Activated naive CD4-positive, alpha-beta T cell treated with anti-CD3 and anti-CD28 coated beads, Interleukin-2, amount 50 U/mL, for 24 hours (primary cell): ENCODE data around the gene IQCE.

Experiments used
- H3K27ac Mint-ChIP-seq: one replicate; pipeline ENCODE4 v1.8.0; 2021; ENCODE audit warnings: mild to moderate bottlenecking, mixed read lengths
- H3K27me3 Mint-ChIP-seq: one replicate; pipeline ENCODE4 v1.8.0; 2021; ENCODE audit warnings: mixed read lengths
- H3K36me3 Mint-ChIP-seq: one replicate; pipeline ENCODE4 v1.8.0; 2021; ENCODE audit warnings: mixed read lengths
- H3K4me1 Mint-ChIP-seq: one replicate; pipeline ENCODE4 v1.8.0; 2021; ENCODE audit warnings: mixed read lengths
- H3K4me3 Mint-ChIP-seq: one replicate; pipeline ENCODE4 v1.8.0; 2021; ENCODE audit warnings: mild to moderate bottlenecking, mixed read lengths
- H3K9me3 Mint-ChIP-seq: one replicate; pipeline ENCODE4 v1.8.0; 2021; ENCODE audit warnings: mixed read lengths

IQCE gene, protein sequence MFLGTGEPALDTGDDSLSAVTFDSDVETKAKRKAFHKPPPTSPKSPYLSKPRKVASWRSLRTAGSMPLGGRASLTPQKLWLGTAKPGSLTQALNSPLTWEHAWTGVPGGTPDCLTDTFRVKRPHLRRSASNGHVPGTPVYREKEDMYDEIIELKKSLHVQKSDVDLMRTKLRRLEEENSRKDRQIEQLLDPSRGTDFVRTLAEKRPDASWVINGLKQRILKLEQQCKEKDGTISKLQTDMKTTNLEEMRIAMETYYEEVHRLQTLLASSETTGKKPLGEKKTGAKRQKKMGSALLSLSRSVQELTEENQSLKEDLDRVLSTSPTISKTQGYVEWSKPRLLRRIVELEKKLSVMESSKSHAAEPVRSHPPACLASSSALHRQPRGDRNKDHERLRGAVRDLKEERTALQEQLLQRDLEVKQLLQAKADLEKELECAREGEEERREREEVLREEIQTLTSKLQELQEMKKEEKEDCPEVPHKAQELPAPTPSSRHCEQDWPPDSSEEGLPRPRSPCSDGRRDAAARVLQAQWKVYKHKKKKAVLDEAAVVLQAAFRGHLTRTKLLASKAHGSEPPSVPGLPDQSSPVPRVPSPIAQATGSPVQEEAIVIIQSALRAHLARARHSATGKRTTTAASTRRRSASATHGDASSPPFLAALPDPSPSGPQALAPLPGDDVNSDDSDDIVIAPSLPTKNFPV

DNA sequence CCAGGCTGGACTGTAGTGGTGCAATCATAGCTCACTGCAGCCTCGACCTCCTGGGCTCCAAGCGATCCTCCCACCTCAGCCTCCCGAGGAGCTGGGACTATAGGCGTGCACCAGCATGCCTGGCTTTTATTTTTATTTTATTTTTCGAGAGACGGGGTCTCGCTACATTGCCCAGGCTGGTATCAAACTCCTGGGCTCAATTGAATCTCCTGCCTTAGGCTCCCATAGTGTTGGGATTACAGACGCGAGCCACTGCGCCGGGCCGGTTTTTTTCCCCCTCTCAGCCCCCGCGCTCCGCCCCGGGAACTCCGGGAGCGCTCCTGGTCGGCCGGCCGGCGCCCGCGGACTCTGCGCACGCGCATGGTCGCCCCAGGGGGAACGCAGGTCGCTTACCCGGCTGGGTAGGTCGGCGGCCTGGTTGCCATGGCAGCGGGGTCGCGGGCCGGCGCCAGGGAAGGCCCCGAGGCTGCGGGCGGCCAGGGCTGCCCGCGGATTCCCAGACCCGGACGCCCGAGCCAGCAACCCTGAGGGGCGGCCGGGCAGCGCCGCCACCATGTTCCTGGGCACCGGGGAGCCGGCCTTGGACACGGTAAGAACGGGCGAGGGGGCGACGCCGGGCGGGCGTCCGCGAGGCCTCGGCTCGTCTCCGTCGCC lies at the start of gene IQCE:
Gene IQCE, plus strand, starts transcription at position 351 of the 654 bp plus-strand sequence. Its CDS starts 203 bp downstream, at position 554.
- no peak within 1 kb of the TSS for H3K27ac Mint-ChIP-seq
- peak within 1 kb of the TSS; percentile 78 for H3K4me3 Mint-ChIP-seq
- no peaks in the 10 kb centered on the region for H3K36me3 Mint-ChIP-seq
- peaks cover 26% of the 10 kb centered on the region for H3K4me1 Mint-ChIP-seq
- no peaks in the 10 kb centered on the region for H3K27me3 Mint-ChIP-seq
- H3K9me3 Mint-ChIP-seq: no peaks in the 10 kb centered on the region

DNA sequence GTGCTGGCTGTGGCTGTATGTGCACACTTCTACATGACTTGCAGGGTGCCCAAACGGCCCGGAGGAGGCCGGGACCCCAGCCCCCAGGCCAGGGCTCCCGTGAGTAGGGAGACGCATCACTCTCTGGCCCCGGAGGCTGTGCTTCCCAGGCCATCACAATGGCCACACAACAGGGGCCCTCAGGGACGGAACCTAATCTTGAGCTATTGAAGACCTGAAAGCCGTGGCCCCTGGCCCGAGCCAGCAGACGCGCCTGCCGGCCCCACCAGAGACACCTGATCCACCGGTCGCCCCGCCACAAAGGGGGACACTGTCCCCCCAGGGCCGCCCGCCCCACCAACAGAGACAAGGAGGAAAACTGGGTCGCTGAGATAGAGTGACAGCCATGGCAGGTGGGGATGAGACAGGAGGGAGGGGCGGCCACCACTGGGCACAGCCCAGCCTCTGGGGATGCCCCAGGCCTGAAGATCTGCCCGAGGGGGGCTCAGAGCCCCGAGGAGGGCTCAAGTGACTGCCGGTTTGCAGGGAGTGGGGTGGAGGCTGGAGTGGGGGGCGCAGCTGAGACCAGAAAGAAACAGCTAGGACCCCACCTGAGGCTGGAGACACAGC lies 49.4 kb upstream of the IQCE start:
- H3K27ac Mint-ChIP-seq: peak overlapping the region; percentile 55
- H3K27me3 Mint-ChIP-seq: no peaks in the 10 kb centered on the region
- peak overlapping the region; percentile 75 for H3K4me3 Mint-ChIP-seq
- H3K4me1 Mint-ChIP-seq: peaks cover 58% of the 10 kb centered on the region
- H3K36me3 Mint-ChIP-seq: no peaks in the 10 kb centered on the region
- H3K9me3 Mint-ChIP-seq: no peaks in the 10 kb centered on the region

DNA sequence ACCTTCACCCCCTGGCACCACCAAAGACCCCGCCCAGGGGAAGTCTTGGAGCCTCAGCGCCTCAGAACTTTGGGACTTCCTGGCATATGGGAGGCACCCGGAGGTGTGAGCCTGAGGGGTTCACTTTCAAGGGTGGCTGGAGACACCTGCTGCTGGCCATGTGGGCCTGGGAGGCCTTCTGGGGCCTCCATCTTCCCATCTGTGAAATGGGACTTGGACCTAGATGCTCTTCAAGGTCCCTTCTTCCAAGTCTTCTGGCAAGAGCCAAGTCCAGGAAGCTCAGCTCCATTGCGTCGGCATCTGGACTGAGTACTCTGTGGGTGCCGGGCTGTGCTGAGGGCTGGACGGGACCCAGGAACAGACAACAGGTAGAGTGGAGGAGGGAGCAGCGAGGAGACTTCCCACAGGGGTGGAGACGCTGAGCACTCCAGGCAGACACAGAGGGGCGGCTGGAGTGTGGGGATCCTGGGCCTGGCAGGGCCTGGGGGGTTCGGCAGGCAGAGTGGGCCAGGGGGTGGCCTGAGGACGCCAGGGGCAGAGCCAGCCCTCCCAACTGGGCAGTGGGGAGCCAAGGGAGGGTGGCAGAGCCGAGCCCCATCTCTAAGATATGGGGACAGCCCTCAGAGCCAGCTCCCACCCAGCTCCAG lies 48.5 kb upstream of the IQCE start:
- Mint-ChIP-seq H3K4me3 (peak overlapping the region; percentile 69), H3K4me1 (peaks cover 58% of the 10 kb centered on the region), H3K36me3 (no peaks in the 10 kb centered on the region)

DNA sequence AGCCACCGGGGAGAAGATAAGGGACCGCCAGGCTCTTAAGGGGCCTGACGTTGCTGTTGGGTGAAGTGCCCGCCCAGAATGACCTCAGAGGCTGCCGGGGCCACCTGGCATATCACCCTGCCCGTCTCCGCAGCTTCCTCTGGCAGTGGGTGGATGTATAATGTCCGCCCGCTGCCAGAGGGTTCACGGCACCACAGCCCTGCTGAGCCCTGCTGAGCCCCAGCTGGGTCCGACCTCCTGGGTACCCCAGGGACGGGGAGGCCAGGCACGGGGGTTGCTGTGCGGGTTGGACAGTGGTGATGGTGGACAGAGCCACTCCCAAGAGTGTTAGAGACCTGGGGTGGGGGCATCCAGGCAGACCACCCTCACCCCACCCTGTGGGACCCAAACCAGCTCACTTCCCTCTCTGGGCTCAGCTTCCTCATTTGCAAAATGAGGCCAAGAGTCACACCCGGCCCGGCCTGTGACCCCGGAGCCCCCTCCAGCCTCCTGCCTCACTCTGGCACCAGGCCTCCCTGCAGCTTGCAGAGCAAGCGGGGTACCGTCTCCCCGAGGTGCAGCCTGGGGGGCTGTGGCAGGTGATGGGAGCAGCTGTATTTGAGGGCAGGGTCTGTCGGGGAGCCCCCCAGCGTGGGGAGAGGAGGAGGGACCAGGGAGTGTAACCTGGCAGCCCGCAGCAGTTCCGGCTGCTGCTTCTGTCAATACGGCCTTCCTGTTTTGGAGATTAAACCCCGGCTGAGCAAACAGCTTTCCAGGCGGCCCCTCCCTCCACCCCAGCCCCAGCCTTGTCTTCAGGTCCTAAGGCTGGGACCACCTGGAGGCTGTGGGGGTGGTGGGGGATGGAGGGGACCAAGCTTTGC lies 47.6 kb upstream of the IQCE start:
- no peaks in the 10 kb centered on the region for H3K36me3 Mint-ChIP-seq
- peak overlapping the region; percentile 86 for H3K27ac Mint-ChIP-seq
- peaks cover 58% of the 10 kb centered on the region for H3K4me1 Mint-ChIP-seq
- H3K4me3 Mint-ChIP-seq: peak overlapping the region; percentile 69
- no peaks in the 10 kb centered on the region for H3K27me3 Mint-ChIP-seq
- no peaks in the 10 kb centered on the region for H3K9me3 Mint-ChIP-seq

More for the DNA sequence above, 48.5 kb upstream of the IQCE start:
- Mint-ChIP-seq H3K27ac (peak overlapping the region; percentile 97), H3K27me3 (no peaks in the 10 kb centered on the region), H3K9me3 (no peaks in the 10 kb centered on the region)

DNA sequence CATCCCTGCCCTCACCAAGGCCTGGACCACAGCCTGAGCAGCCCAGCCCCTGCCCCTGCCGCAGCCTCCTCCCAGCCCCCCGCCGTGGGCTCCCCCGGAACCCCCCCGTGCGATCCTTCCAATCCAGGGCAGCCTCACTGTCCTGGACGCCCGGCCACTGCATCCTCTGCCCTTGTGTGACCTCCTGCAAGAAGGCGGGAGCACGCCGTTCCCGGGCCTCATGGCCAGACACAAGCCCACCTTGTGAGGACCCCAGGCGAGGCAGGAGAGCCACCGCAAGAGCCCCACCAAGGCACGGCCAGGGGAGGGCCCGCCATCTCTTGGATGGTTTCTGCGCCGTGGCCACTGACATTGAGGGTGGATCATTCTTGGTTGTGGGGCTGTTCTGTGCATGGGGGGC lies 47.0 kb upstream of the IQCE start:
- no peaks in the 10 kb centered on the region for H3K36me3 Mint-ChIP-seq

DNA sequence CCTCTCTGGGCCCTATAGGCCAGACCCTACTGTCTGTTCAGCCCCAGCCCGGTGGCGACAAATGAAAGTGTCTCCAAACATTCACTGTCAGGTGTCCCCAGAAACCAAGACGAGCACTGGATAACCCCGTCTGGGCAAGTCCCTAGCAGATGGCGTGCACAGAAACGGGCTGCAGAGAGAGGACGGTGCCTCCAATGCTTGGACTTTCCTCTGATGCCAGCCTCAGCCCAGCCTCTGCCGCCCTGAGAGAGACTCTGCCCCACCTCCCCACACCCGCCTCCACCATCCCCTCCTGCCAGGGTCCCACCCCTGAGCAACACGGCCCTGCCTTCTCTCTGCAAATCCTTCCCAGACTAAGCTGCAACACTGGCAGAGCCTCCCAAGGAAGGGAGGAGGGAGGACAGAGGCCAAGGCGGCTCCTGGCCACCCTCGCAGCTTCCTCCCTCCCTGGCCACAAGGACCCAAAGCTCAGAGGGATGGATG lies 46.6 kb upstream of the IQCE start:
- Mint-ChIP-seq H3K27ac (peak overlapping the region; percentile 77), H3K9me3 (no peaks in the 10 kb centered on the region), H3K4me1 (peaks cover 54% of the 10 kb centered on the region), H3K27me3 (no peaks in the 10 kb centered on the region), H3K4me3 (peak overlapping the region; percentile 58), H3K36me3 (no peaks in the 10 kb centered on the region)

More for the DNA sequence above, 47.0 kb upstream of the IQCE start:
- Mint-ChIP-seq H3K4me3 (peak overlapping the region; percentile 69), H3K9me3 (no peaks in the 10 kb centered on the region), H3K4me1 (peaks cover 53% of the 10 kb centered on the region), H3K27me3 (no peaks in the 10 kb centered on the region), H3K27ac (peak overlapping the region; percentile 77)

DNA sequence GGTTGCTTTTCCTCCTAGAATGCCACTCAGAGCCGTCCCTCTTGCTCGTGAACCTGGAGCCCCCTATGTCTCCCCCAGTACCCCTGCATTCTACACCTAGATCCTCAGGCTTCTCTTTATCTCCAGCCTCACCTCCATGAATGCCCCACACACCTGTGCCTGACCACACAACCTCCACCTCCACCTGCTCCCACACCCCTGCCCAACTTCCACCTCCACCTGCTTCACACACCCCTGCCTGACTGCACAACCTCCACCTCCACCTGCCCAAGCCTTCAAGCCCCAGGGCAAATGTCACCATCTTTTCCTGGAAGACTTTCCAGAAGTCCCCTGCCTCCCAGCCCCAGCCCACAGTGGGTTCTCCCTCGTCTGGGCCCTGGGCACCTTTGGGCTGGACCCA lies 46.1 kb upstream of the IQCE start:
- Mint-ChIP-seq H3K27me3 (no peaks in the 10 kb centered on the region), H3K36me3 (no peaks in the 10 kb centered on the region), H3K4me3 (peak overlapping the region; percentile 8), H3K27ac (no peak overlapping the region), H3K4me1 (peaks cover 56% of the 10 kb centered on the region), H3K9me3 (no peaks in the 10 kb centered on the region)

DNA sequence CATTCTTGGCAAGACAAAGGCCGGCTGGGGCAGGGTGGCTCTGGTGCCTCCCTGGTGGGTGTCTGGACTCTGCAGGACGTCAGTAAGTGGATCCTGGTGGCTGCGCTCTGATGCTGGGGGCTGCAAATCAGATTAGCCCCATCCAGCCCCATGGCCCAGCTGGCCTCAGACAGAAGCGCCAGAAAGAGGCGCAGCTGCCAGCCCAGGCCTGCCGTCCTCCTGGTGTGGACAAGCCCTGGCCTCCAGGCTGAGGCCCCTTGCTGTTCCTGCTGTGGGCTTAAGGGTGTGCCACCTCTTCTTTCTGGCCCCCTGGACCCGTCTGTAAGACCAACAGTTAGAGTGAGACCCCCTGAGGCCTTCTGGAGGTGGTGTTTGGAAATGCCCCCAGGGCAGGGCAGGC lies 45.1 kb upstream of the IQCE start:
- Mint-ChIP-seq H3K27ac (no peak overlapping the region), H3K27me3 (no peaks in the 10 kb centered on the region), H3K36me3 (no peaks in the 10 kb centered on the region), H3K4me1 (peaks cover 54% of the 10 kb centered on the region), H3K4me3 (no peak overlapping the region), H3K9me3 (no peaks in the 10 kb centered on the region)

DNA sequence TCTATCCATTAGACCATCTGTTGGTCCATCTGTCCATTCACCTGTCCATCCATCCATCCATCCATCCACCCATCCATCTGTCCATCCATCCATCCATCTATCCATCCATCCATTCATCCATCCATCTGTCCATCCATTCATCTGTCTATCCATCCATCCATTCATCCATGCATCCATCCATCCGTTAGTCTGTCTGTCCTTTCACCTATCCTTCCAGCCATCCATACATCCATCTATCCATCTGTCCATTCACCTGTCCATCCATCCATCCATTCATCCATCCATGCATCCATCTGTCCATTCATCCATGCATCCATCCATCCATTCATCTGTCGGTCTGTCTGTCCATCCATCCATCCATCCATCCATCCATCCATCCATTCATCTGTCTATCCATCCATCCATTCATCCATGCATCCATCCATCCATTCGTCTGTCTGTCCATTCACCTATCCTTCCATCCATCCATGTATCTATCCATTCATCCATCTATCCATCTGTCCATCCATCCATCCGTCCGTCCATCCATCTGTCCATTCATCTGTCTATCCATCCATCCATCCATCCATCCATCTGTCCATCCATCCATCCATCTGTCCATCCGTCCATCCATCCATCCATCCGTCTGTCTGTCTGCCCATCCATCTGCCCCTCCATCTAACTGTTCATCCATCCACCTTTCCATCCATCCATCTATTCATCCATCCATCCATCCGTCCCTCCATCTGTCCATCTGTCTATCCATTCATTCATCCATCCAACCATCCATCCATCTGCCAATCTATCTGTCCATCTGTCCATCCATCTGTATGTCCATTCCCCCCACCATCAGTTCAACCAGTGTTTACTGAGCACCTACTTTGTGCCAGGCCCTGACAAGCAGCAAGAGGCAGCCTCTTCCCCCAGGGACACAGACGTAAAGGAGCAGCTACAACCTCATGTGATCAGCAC lies 44.0 kb upstream of the IQCE start:
- no peaks in the 10 kb centered on the region for H3K36me3 Mint-ChIP-seq
- no peak overlapping the region for H3K27ac Mint-ChIP-seq
- H3K27me3 Mint-ChIP-seq: no peaks in the 10 kb centered on the region
- H3K4me3 Mint-ChIP-seq: no peak overlapping the region
- no peaks in the 10 kb centered on the region for H3K9me3 Mint-ChIP-seq
- peaks cover 44% of the 10 kb centered on the region for H3K4me1 Mint-ChIP-seq

DNA sequence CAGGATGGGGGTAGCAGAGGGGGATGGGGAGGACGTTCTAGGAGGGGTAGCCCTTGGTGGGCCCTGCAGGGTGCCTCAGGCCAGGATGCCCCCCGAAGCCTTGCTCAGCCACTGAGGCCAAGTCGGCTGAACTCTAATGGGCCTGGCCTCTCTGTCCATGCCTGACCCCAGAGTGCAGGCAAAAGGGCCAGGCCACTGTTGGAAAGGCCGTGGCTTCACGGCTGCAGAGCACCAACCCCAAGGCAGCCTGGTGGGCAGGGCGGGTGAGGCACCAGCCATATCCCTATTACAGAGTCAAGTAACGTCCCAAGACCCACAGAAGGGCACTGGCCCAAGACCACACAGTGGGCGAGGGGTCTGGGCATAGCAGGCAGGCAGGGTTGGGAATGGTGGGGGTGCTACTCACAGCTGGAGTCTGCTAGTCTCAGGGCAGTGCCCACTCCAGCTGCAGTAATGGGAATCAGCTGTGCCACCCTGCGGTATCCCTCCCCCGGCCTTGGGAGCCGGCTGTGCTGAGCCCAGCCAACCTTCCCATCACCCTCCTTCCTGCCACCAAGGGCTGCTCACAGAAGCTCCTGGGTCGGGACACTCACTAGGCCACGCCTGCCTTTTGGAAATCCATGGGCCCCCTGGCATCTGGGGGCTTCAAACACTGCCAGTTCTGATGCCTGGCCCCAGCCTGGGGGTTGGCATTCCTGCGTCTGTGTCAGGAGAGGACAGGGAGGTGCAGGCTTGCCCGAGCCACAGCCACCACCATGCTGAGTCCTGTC lies 43.2 kb upstream of the IQCE start:
- H3K4me3 Mint-ChIP-seq: no peak overlapping the region
- H3K36me3 Mint-ChIP-seq: no peaks in the 10 kb centered on the region
- H3K9me3 Mint-ChIP-seq: no peaks in the 10 kb centered on the region
- peak overlapping the region; percentile 17 for H3K27ac Mint-ChIP-seq
- H3K4me1 Mint-ChIP-seq: peaks cover 39% of the 10 kb centered on the region
- H3K27me3 Mint-ChIP-seq: no peaks in the 10 kb centered on the region

DNA sequence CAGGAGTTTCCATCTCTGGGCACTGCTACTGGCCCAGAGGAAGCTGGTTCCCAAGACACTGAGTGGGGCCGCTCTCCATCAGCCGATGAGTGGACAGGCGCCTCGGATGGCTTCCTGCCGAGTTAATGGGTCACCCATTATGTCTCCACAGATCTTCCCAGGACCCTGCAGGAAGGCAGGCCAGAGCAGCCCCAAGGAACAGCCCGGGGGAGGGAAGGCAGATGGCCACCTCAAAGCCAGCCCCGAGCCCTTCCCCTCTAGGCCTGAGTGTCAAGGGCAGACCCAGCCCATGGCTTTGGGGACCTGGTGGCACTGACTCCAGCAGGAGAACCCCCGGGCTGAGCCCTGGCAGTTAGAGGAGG lies 42.6 kb upstream of the IQCE start:
- H3K4me3 Mint-ChIP-seq: no peak overlapping the region
- H3K27me3 Mint-ChIP-seq: no peaks in the 10 kb centered on the region

DNA sequence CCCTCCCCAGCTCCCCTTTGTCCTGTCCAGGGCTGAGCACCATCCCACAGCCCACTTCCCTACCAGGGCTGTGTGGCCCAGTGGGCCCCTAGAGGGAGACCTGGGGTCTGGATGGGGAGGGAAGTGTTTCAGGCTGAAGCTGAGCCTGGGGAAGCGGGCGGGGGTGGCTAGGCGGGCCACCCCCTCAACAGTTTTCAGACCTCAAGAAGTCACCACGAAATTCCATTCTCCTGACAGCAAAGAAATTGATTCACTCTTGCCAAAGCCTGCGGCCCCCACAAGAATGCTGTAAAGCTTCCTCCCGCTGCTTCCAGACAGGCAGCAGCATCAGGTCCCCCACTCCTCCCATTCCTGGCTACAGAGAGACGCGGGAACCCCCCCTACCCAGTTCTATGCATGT lies 41.8 kb upstream of the IQCE start:
- Mint-ChIP-seq H3K9me3 (no peaks in the 10 kb centered on the region), H3K36me3 (no peaks in the 10 kb centered on the region), H3K27ac (no peak overlapping the region), H3K4me3 (no peak overlapping the region), H3K4me1 (peaks cover 42% of the 10 kb centered on the region), H3K27me3 (no peaks in the 10 kb centered on the region)

More for the DNA sequence above, 42.6 kb upstream of the IQCE start:
- Mint-ChIP-seq H3K9me3 (no peaks in the 10 kb centered on the region), H3K27ac (no peak overlapping the region), H3K4me1 (peaks cover 40% of the 10 kb centered on the region), H3K36me3 (no peaks in the 10 kb centered on the region)
